HG03460 (cell line): Measurements from ENCODE around the gene DERL3.
"Not testable (repeated sequence)": the region's sequence is repeated elsewhere in the genome, so short reads cannot be mapped to it uniquely, and the experiment has no call there.

ENCODE experiments used
- ATAC-seq: cut with Tn5 transposase; IDR thresholded peaks from one replicate; pipeline ENCODE4 v1.9.1; 2021; ENCODE audit not compliant: unreplicated experiment

DERL3 gene

DNA sequence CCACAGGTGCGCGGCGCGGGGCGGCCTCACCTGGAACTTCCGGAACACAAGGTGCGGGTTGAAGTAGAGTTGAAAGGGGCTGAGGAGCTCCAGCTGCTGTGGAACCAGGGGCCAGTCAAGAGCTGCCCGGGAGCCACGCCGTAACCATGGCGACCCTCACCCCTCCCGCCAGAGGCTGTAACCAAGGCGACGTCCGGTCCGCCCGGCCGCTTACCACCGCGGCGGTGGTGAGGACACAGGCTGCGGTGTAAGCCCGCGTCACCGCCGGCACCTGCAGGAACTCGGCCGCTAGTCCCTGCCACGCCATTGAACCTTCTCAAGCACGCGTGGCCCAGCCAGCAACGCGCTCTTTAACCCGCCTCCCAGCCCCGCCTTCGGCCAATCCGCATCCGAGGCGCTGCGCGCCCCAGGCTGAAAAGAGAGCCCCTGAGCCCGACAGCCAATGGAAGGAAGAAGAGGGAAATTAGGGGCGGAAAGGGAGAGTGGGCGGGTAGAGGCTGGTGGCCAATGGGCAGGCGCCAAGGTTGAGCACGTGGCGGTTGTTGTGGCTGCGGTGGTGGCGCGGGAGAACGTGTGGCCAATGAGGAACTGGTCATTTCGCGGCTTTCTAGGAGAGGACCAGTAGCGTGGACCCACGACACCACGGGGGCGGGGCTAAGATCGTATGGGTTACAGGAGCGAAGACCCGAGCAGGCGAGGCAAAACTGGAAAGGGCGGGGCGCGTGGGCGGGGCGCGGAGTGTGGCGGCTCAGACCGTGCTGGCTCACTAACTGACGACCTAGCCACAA lies at the start of gene DERL3:
Gene DERL3, minus strand, starts transcription at position 326 of the 788 bp plus-strand sequence. Its CDS starts 19 bp downstream, at position 307.
- peak; percentile 73 for ATAC-seq

DNA sequence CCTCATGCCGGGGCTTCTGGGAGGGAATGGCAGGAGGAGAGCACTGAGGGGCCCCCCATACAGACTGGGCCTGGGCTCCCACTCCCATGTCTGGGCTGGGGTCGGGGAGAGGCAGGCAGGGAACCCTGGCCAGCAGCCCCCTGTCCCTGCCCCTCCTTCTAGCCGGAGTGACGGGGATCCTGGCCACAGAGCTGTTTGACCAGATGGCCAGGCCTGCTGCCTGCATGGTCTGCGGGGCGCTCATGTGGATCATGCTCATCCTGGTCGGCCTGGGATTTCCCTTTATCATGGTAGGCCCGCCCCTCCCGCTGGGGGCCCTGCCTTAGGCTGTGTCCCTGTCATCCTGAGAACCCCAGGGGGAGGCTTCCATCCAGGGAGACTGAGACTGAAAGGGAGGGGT lies 45.3 kb upstream of the DERL3 start:
- no peak for ATAC-seq

- ATAC-seq, result no peak
Measured at GRCh38 chr22:23883658-23884057, 44.9 kb upstream of the DERL3 start.

DNA sequence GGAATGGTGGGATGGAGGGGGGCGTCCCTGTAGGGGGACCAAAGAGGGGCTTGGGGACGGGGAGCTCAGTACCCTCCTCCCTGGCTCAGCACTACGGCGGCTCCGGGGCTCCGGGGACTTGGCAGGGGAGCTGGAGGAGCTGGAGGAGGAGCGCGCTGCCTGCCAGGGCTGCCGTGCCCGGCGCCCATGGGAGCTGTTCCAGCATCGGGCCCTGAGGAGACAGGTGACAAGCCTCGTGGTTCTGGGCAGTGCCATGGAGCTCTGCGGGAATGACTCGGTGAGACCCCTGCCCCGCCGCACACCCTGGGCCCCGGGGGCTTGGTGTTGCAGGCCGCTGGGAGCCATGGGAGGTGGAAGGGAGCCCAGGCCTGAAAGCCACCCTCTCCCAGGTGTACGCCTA lies 43.6 kb upstream of the DERL3 start:
- ATAC-seq, result no peak

- no peak for ATAC-seq
Measured at GRCh38 chr22:23878219-23878618, 39.4 kb upstream of the DERL3 start.

DNA sequence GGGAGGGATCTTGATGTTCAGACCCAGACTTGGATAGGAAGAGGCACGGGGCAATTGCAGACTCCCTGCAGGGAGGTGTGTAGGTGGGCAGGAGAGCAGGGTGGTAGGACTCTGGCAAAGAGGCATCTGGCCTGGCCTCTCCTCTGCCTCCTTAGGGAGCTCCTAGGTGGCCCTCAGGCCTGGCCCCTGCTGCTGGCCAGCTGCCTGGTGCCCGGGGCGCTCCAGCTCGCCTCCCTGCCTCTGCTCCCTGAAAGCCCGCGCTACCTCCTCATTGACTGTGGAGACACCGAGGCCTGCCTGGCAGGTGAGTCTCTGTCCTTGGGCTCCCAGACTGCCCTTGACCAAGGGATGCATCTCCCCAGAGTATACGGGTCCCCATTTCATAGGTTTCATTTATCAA lies 38.8 kb upstream of the DERL3 start:
- ATAC-seq, result no peak

DNA sequence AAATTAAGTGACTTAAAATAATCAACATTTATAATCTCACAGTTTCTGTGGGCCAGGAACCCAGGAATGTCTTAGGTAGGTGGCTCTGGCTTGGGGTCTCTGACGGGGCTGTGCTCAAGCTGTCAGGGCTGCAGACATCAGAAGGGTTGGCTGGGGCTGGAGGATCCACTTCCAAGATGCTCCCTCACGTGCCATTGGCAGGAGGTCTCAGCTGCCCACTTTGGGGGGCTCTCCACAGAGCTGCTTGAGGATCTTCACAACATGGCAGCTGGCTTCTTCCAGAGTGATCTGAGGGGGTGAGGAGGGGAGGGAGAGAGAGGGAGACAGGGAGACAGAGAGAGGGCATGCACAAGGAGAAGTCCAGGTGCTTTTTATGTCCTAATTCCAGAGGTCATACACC lies 37.0 kb upstream of the DERL3 start:
- ATAC-seq, result no peak

DNA sequence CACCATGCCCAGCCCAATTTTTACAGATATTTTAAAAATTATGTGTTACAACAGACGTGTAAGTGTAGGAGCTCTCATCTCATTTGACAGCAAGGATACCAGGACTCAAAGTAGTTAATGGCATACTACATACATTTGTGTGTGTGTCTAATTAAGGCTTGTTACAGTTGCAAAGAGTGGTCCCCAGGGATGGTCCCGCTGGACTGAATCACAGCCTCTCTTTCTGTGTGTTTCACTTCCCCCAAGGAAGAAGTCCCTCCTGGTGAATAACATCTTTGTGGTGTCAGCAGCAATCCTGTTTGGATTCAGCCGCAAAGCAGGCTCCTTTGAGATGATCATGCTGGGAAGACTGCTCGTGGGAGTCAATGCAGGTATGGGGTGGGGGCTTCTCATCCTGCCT lies 36.1 kb upstream of the DERL3 start:
- no peak for ATAC-seq

- ATAC-seq, result no peak
Measured at GRCh38 chr22:23868580-23868979, 29.8 kb upstream of the DERL3 start.

- not testable (repeated sequence) for ATAC-seq
Measured at GRCh38 chr22:23864499-23865154, 25.8 kb upstream of the DERL3 start.

- ATAC-seq, result no peak
Measured at GRCh38 chr22:23862103-23862502, 23.3 kb upstream of the DERL3 start.

DNA sequence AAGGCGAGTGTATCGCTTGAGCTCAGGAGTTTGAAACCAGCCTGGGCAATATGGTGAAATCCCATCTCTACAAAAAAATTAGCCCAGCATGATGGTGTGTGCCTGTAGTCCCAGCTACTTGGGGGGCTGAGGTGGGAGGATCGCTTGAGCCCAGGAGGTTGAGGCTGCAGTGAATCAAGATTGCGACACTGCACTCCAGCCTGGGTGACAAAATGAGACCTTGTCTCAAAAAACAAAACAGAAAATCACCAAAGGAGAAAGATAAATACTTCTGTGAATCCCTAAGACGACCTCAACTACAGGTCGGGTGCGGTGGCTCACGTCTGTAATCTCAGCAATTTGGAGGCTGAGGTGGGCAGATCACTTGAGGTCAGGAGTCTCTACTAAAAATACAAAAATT lies 21.4 kb upstream of the DERL3 start:
- not testable (repeated sequence) for ATAC-seq

GRCh38 chr22:23859201-23859600 lies 20.4 kb upstream of the DERL3 start:
- ATAC-seq, result no peak

DNA sequence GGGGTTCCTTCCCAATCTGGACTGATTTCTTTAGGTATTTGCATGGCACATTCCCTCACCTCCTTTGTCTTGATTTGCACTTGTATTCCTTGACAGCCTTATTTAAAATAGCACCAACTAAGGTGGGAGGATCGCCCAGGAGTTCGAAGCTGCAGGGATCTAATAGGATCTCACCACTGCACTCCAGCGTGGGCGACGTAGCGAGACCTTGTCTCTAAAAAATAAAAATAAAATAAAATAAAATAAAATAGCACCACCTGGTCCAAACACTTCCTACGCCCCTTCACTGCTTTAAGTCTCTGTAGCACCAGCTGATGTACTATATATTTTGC lies 19.6 kb upstream of the DERL3 start:
- no peak for ATAC-seq

- peak; percentile 79 for ATAC-seq
Measured at GRCh38 chr22:23857606-23858483, 19.0 kb upstream of the DERL3 start, which contains the start of gene SLC2A11. TSS of gene SLC2A11 (plus strand) at chr22:23857875. CDS start at chr22:23858000, 125 bp downstream.

DNA sequence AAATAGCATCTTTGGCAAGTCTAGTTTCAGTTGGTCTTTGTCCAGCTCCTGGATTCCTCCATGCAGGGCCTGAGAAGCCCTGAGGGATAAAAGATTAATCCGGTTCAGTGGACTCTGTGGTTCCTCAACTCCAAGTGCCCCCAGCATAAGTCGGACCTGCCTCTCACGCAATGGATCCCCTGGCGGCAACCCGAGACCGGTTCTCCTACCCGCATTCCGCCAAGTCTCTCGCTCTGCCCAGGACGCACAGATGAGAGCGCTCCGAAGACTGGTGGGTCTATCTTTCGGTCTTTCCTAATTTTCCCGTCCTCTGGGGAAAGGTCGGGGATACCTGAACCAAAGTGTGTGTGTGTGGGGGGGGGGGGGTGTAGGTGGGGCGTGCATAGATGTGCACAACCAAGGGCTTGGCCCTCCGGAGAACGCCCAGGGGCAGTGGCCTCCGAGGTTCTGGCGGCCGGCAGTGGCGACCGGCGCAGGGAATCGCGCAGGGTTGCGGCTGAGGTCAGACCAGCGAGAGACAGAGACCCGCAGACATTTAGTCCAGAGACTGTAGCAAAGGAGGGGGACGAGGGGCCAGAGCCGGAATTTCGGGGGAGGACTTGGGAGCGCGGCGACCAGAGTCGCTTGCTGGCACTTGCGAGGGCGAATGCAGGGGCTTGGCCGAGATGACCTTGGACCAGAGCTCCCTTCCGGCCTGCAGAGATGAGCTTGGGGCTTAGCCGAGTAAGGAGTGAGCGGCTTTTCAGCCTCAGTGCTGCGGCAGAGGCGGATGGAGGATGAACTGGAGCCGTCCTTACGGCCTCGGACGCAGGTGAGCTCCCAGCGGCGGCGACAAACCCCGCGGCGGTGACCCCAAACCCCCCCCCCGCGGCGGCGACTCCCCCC lies 18.2 kb upstream of the DERL3 start:
- peak; percentile 41 for ATAC-seq

DNA sequence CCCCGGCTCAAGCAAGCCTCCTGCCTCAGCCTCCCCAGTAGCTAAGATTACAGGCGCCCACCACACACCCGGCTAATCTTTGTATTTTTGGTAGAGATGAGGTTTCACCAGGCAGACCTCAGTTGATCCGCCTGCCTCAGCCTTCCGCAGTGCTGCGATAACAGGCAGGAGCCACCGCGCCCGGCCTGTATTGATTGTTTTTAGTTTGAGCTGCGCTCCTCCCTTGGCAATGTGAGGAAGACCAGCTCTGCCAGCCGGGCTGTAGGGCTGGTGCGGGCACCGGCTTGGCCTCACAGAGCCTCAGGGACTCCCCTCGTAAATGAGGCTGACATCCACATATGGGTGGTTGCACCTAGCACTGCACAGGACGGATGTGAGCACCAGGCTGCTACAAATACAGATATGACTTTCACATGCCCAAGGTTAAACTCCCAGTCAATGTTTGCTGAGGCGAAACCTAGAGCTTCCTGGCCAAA lies 11.4 kb upstream of the DERL3 start:
- no peak for ATAC-seq

GRCh38 chr22:23849009-23850006 lies 10.5 kb upstream of the DERL3 start:
- ATAC-seq, result no peak
